ENCODE results near the gene NDC1. TPM values are rescaled to one million over a fixed set of nuclear protein-coding genes. Genes with fewer than 3 reads are reported as not detected.

NDC1 gene
- total RNA-seq, 1 donor from 2014 or later = 40.9 TPM

- no peak for DNase-seq (ENCODE audit: low read depth)
- TF ChIP-seq CTCF (conservative IDR thresholded peaks at IDR 0.05; ENCODE audit: low read depth, low read length) = no peak
- no peak overlapping the region for H3K4me3 ChIP-seq (ENCODE audit: low read depth, low read length)
These were observed 45.3 kb downstream of the NDC1 start for GRCh38 chr1:53792806-53793205.

- TF ChIP-seq CTCF (conservative IDR thresholded peaks at IDR 0.05; ENCODE audit: low read depth, low read length) = no peak
- no peak for DNase-seq (ENCODE audit: low read depth)
- H3K4me3 ChIP-seq (ENCODE audit: low read depth, low read length) = no peak overlapping the region
These were observed 50.4 kb downstream of the NDC1 start for GRCh38 chr1:53787655-53788054.

GRCh38 chr1:53783056-53783455, 55.0 kb downstream of the NDC1 start:
- no peak overlapping the region for H3K4me3 ChIP-seq (ENCODE audit: low read depth, low read length)
- DNase-seq (ENCODE audit: low read depth) = no peak
- TF ChIP-seq CTCF (conservative IDR thresholded peaks at IDR 0.05; ENCODE audit: low read depth, low read length) = no peak

- no peak for DNase-seq (ENCODE audit: low read depth)
- no peak overlapping the region for H3K4me3 ChIP-seq (ENCODE audit: low read depth, low read length)
- TF ChIP-seq CTCF (conservative IDR thresholded peaks at IDR 0.05; ENCODE audit: low read depth, low read length) = no peak
These were observed 56.4 kb downstream of the NDC1 start for GRCh38 chr1:53781654-53782053.

GRCh38 chr1:53777272-53777671, 60.8 kb downstream of the NDC1 start:
- DNase-seq (ENCODE audit: low read depth) = no peak
- H3K4me3 ChIP-seq (ENCODE audit: low read depth, low read length) = no peak overlapping the region

GRCh38 chr1:53771648-53772047, 66.4 kb downstream of the NDC1 start:
- H3K4me3 ChIP-seq (ENCODE audit: low read depth, low read length) = no peak overlapping the region
- TF ChIP-seq CTCF (conservative IDR thresholded peaks at IDR 0.05; ENCODE audit: low read depth, low read length) = no peak
- peak; percentile 48 for DNase-seq (ENCODE audit: low read depth)

More at GRCh38 chr1:53777272-53777671, 60.8 kb downstream of the NDC1 start:
- TF ChIP-seq CTCF (conservative IDR thresholded peaks at IDR 0.05; ENCODE audit: low read depth, low read length) = no peak

- no peak for DNase-seq (ENCODE audit: low read depth)
- TF ChIP-seq CTCF (conservative IDR thresholded peaks at IDR 0.05; ENCODE audit: low read depth, low read length) = no peak
- no peak overlapping the region for H3K4me3 ChIP-seq (ENCODE audit: low read depth, low read length)
These were observed 68.3 kb downstream of the NDC1 start for GRCh38 chr1:53769780-53770179.
